ENCODE measurements around the gene PALS1. TPM values are rescaled to one million over a fixed set of nuclear protein-coding genes. Genes with fewer than 3 reads are reported as not detected.

Gene PALS1
- total and polyA plus RNA-seq, 2 donors (not counting 1 experiment from before 2014, with no cell fraction given): 2.6 to 17.0 TPM

DNA sequence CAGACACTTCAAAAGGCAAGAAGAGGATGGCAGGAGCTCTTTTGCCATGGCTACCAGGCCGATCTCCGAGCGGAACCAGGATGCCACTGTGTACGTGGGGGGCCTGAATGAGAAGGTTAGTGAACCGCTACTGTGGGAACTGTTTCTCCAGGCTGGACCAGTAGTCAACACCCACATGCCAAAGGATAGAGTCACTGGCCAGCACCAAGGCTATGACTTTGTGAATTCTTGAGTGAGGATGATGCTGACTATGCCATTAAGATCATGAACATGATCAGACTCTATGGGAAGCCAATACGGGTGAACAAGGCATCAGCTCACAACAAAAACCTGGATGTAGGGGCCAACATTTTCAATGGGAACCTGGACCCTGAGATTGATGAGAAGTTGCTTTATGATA lies 42.2 kb upstream of the PALS1 start:
- H4K20me1 ChIP-seq (ENCODE audit: control insufficient read depth, insufficient read depth, low read length, poor library complexity, severe bottlenecking): no peaks in the 10 kb centered on the region
- no peaks in the 10 kb centered on the region for H3K36me3 ChIP-seq (replicated peaks in 1 of 2; ENCODE audit: control extremely low read depth in 1 of 2, control insufficient read depth in 1 of 2, extremely low read depth in 1 of 2, insufficient read depth in 2 of 2, low read length in 1 of 2)
- intact Hi-C loops (cut with micrococcal nuclease): no loop called here
- ATAC-seq (ENCODE audit: low read depth) (no peak), DNase-seq (no peak)
- H3K79me2 ChIP-seq (ENCODE audit: control insufficient read depth, insufficient read depth, low read length): no peaks in the 10 kb centered on the region
- H3K9ac ChIP-seq (ENCODE audit: low read length): no peak overlapping the region
- no peaks in the 10 kb centered on the region for H3K27me3 ChIP-seq (replicated peaks in 1 of 4; ENCODE audit: control extremely low read depth in 1 of 4, control insufficient read depth in 3 of 4, insufficient read depth in 4 of 4, low read length in 3 of 4)
- no peak overlapping the region for H3K4me3 Mint-ChIP-seq
- H3K4me2 ChIP-seq (replicated peaks; ENCODE audit: low read depth, low read length, poor library complexity, severe bottlenecking): no peak overlapping the region
- no peak overlapping the region for H3K27ac Mint-ChIP-seq
- H3K27me3 Mint-ChIP-seq: peaks cover 9% of the 10 kb centered on the region
- no peak overlapping the region for H3K27ac ChIP-seq (ENCODE audit: low read length in 2 of 2)
- ChIA-PET CTCF (interaction anchor here (1.0 kb wide), 1 partner anchor 87 kb away, joined by 3 read pairs; no protein-coding TSS in a partner anchor), POLR2A (no interaction called here)
- H2AFZ ChIP-seq (ENCODE audit: insufficient read depth, low read depth, low read length, poor library complexity, severe bottlenecking): no peak overlapping the region
- 96% methylated on average over 6 of the region's 6 CpGs for WGBS (ENCODE audit: insufficient coverage)
- H3K4me1 Mint-ChIP-seq: no peaks in the 10 kb centered on the region
- H3K9me3 ChIP-seq (ENCODE audit: control extremely low read depth in 1 of 3, control insufficient read depth in 2 of 3, insufficient read depth in 1 of 3, low read length in 2 of 3): no peaks in the 10 kb centered on the region
- no peak overlapping the region for H3K4me3 ChIP-seq (ENCODE audit: control extremely low read depth in 1 of 5, extremely low read depth in 1 of 5, insufficient read depth in 1 of 5, low read depth in 2 of 5, low read length in 4 of 5)
- H3K4me1 ChIP-seq (ENCODE audit: control insufficient read depth in 2 of 2, insufficient read depth in 2 of 2, low read length in 2 of 2): no peaks in the 10 kb centered on the region
- no peaks in the 10 kb centered on the region for H3K9me3 Mint-ChIP-seq (ENCODE audit: insufficient read depth)
- TF ChIP-seq EZH2 (IDR thresholded peaks at IDR 0.05; ENCODE audit: borderline replicate concordance, insufficient read depth, low read depth, low read length, poor library complexity, severe bottlenecking): no peak
- TF ChIP-seq, protein P1, sequence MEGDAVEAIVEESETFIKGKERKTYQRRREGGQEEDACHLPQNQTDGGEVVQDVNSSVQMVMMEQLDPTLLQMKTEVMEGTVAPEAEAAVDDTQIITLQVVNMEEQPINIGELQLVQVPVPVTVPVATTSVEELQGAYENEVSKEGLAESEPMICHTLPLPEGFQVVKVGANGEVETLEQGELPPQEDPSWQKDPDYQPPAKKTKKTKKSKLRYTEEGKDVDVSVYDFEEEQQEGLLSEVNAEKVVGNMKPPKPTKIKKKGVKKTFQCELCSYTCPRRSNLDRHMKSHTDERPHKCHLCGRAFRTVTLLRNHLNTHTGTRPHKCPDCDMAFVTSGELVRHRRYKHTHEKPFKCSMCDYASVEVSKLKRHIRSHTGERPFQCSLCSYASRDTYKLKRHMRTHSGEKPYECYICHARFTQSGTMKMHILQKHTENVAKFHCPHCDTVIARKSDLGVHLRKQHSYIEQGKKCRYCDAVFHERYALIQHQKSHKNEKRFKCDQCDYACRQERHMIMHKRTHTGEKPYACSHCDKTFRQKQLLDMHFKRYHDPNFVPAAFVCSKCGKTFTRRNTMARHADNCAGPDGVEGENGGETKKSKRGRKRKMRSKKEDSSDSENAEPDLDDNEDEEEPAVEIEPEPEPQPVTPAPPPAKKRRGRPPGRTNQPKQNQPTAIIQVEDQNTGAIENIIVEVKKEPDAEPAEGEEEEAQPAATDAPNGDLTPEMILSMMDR (IDR thresholded peaks at IDR 0.05): no peak

DNA sequence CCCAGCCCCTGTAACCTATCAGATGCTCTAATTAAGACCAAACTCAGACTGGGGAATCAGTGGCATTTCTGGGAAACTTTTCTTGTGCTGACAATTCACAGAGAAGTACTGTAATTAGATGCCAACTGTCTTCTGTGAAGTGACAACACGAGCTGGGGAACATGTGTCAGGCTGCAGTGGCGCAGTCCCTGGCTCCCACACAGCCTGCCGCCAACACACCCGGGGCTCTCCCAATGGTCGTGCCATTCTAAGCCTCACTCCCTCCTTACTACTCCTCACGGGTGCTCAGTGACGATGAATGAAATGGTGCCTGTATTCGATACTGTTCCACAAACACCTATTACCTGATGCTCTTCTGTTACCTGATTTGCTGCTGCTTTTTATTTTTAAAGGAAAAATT lies 33.4 kb upstream of the PALS1 start:
- intact Hi-C loops (cut with micrococcal nuclease): no loop called here
- no peaks in the 10 kb centered on the region for H3K27me3 ChIP-seq (replicated peaks in 1 of 4; ENCODE audit: control extremely low read depth in 1 of 4, control insufficient read depth in 3 of 4, insufficient read depth in 4 of 4, low read length in 3 of 4)
- no peaks in the 10 kb centered on the region for H3K9me3 Mint-ChIP-seq (ENCODE audit: insufficient read depth)
- H3K4me3 Mint-ChIP-seq: no peak overlapping the region
- H3K9me3 ChIP-seq (ENCODE audit: control extremely low read depth in 1 of 3, control insufficient read depth in 2 of 3, insufficient read depth in 1 of 3, low read length in 2 of 3): no peaks in the 10 kb centered on the region
- POLR2A ChIA-PET: no interaction called here
- H3K27ac Mint-ChIP-seq: no peak overlapping the region
- CTCF ChIA-PET: no interaction called here
- H3K27me3 Mint-ChIP-seq: peaks cover 2% of the 10 kb centered on the region
- 88% methylated on average over 5 of the region's 8 CpGs for WGBS (ENCODE audit: insufficient coverage)
- H3K9ac ChIP-seq (ENCODE audit: low read length): no peak overlapping the region
- no peaks in the 10 kb centered on the region for H4K20me1 ChIP-seq (ENCODE audit: control insufficient read depth, insufficient read depth, low read length, poor library complexity, severe bottlenecking)
- H3K4me1 Mint-ChIP-seq: no peaks in the 10 kb centered on the region
- TF ChIP-seq, protein P1 (IDR thresholded peaks at IDR 0.05): no peak
- TF ChIP-seq EZH2 (IDR thresholded peaks at IDR 0.05; ENCODE audit: borderline replicate concordance, insufficient read depth, low read depth, low read length, poor library complexity, severe bottlenecking): no peak
- no peak for DNase-seq
- no peaks in the 10 kb centered on the region for H3K36me3 ChIP-seq (replicated peaks in 1 of 2; ENCODE audit: control extremely low read depth in 1 of 2, control insufficient read depth in 1 of 2, extremely low read depth in 1 of 2, insufficient read depth in 2 of 2, low read length in 1 of 2)
- no peak overlapping the region for H3K4me3 ChIP-seq (ENCODE audit: control extremely low read depth in 1 of 5, extremely low read depth in 1 of 5, insufficient read depth in 1 of 5, low read depth in 2 of 5, low read length in 4 of 5)
- no peaks in the 10 kb centered on the region for H3K4me1 ChIP-seq (ENCODE audit: control insufficient read depth in 2 of 2, insufficient read depth in 2 of 2, low read length in 2 of 2)
- H3K27ac ChIP-seq (ENCODE audit: low read length in 2 of 2): no peak overlapping the region
- no peak for ATAC-seq (ENCODE audit: low read depth)
- H3K4me2 ChIP-seq (replicated peaks; ENCODE audit: low read depth, low read length, poor library complexity, severe bottlenecking): no peak overlapping the region
- no peaks in the 10 kb centered on the region for H3K79me2 ChIP-seq (ENCODE audit: control insufficient read depth, insufficient read depth, low read length)
- H2AFZ ChIP-seq (ENCODE audit: insufficient read depth, low read depth, low read length, poor library complexity, severe bottlenecking): no peak overlapping the region
